SH-SY5Y (cell line): ENCODE measurements around the gene UEVLD.

Source experiments
- GATA2 ChIP-seq: IDR thresholded peaks from 2 replicates; pipeline ENCODE4 v1.6.1; 2011; ENCODE audit warnings: mild to moderate bottlenecking, low read depth, low read length
- GATA3 ChIP-seq: IDR thresholded peaks from 2 replicates; pipeline ENCODE4 v1.6.1; 2011; ENCODE audit warnings: low read depth, mild to moderate bottlenecking, low read length, moderate library complexity

DNA sequence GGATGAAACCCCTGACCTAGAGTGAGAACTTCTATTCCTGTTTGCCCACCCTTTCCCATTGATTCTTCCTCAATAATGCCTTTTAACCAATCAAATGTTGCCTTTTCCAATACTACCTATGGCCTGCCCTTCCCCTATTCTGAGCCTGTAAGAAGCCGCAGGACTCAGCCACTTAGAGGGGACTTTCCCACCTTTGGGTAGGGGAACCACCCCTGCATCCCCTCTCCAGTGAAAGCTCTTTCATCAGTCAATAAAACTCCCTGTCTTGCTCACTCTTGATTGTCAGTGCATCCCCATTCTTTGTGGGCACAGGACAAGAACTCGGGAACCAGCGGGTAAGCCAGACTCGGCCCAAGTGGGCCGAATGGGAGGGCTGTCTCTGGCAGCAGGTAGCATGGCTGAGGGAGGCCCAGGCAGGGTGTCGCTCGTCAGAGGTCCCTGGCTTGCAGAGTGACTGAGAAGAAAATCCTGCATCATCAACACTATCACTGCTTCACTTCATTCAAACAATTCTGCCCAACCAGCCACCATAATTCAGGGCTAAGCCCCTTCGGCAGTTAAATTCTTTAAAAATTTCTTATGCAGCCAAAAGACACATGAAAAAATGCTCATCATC, 102.5 kb downstream of the UEVLD start:
- TF ChIP-seq GATA2, result no peak
- TF ChIP-seq GATA3, result no peak
